Measurements from ENCODE around the gene EPS8.
"Not testable (repeated sequence)": the region's sequence is repeated elsewhere in the genome, so short reads cannot be mapped to it uniquely, and the experiment has no call there.

Gene EPS8

GRCh38 chr12:15796493-15797141 lies 7.4 kb upstream of the EPS8 start:
- no peak for ATAC-seq

DNA sequence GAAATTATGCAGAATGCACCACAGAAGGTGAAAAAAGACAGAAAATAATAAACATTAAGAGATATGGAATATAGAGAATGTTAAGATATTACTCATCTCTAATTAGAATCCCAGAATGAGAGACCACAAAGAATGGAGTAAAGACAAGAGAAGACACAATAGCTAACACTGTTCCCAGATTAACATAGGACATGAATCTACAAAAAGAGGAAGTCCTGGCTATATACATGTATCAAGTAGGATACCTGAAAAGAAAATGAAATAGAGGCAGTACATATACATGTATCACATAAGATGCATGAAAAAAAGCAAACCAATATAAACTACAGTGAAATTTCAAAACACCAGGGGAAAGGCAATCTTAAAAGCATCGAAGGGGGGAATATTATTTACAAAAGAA lies 5.6 kb upstream of the EPS8 start:
- no peak for ATAC-seq

GRCh38 chr12:15794196-15794595 lies 5.0 kb upstream of the EPS8 start:
- no peak for ATAC-seq

- ATAC-seq: peak; percentile 14 to 16
These were observed 662 bp downstream of the EPS8 start for GRCh38 chr12:15788233-15789219.

- no peak for ATAC-seq
These were observed 1.4 kb downstream of the EPS8 start for GRCh38 chr12:15787778-15788177.

- ATAC-seq: no peak
These were observed 2.4 kb downstream of the EPS8 start for GRCh38 chr12:15786772-15787171.

DNA sequence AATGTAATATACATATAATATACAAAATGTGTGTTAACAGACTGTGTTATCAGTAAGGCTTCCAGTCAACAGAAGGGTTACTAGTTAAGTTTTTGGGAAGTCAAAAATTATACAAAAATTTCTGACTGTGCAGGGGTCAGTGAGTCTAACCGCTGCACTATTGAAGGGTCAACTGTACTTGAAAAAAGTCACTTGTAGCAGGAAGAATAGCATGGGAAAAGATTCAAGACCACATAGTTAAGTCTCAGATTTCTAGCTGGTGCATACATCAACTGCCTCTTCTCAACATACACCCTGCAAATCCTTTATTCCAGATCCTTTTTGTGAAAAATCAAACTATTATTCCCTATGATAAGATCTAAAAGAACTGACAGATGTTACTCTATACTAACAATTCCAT lies 5.9 kb downstream of the EPS8 start:
- ATAC-seq: no peak

- no peak for ATAC-seq
These were observed 6.5 kb downstream of the EPS8 start for GRCh38 chr12:15782667-15783066.

- ATAC-seq: no peak
These were observed 9.3 kb downstream of the EPS8 start for GRCh38 chr12:15779925-15780324.

DNA sequence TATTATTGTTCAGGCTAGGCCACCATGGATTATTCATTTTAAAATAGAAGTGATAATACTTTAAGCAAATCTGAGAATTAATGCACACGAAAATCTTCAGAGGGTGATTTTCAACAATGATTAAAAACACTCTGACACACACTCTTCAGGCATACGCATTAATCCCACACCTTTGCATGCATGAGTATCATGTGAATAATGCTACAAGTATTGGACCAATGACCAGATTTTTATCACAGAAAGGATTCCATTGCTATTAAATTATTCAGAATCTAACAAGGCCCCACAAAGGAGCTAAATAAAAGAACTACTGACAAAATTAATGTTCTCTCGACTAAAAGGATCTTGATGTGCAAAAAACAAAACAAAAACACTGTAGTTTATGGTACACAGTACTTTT lies 11.1 kb downstream of the EPS8 start:
- no peak for ATAC-seq

- no peak for ATAC-seq
These were observed 11.7 kb downstream of the EPS8 start for GRCh38 chr12:15777355-15778012.

DNA sequence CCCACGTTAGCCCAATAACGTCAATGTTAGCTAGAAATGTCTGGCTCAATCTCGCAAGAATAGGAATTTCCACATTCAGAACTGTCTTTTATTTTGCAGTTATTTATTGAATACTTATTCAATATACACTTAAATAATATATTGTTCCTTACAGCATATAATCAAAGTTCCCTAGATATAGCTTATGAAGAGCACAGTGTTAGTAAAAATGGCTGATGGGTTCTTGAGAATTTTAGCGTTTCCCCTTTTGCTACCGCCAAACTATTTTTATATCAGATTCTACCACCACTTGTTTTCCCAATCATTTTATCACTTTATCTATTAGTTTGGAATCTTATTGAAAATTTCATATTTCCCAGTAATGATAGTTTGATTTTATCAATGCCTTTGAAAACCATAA lies 12.7 kb downstream of the EPS8 start:
- ATAC-seq: no peak

DNA sequence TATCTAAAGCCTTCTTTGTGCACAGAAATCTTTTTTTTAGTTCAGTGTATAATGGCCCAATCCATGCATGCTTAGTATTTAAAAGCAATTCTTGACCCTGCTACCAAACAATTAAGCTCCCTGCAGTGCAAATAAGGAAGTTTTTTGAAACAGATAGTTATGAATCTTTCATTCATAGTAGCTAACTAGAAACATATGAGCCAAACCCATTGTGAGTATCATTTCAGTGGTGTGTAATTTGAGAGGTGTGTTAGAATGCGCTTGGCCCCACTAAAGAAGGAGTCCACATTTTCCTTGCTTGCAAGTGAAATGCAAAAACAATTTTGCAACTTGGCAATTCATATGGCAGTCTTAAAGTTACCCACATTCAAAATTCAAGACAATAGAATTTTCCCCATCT lies 14.4 kb downstream of the EPS8 start:
- ATAC-seq: no peak

DNA sequence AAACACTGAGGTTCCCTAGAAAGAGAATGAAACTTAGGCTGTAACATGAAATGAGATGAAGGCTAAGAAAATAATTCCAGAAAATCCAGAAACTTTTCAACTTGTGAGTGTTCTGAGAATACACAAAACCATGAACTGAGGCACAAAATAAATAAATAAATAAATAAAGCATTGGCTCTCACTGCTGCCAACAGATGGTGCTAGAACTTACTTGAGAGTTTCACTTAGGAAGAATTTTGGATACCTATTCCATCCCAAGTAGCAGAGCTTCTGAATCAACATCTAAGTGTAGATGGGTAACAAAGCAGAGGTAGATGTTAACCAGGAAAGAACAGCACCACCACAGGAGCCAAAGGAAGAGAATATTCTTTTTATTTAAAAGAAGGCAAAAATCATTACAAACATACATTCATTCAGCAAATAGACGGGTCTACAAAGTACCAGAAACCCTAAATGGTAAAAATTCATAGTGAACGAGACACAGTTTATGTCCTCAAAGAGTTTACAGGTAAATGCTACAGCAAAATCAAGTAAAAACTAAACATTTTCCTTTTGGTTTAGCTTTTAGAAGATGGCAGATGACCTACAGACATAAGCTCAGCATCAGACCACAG lies 16.7 kb downstream of the EPS8 start:
- no peak for ATAC-seq

DNA sequence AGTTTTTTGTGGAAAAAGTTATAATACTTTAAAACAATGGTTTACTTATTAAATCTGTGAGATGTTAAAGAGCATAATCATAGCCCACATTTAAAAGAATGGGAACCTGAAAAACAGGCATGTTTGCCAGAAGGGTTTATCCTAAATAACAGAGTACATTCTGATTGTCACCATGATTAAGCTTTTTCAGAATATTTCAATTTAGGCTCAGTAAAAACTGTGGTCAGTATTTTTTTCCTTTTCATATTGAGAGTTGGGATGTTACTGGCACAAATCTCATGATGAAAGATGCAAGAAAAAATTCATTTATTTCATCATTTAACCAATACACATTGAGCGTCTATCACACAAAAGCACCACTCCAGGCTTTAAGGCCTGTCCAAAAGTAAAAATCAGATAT lies 18.6 kb downstream of the EPS8 start:
- ATAC-seq: no peak

DNA sequence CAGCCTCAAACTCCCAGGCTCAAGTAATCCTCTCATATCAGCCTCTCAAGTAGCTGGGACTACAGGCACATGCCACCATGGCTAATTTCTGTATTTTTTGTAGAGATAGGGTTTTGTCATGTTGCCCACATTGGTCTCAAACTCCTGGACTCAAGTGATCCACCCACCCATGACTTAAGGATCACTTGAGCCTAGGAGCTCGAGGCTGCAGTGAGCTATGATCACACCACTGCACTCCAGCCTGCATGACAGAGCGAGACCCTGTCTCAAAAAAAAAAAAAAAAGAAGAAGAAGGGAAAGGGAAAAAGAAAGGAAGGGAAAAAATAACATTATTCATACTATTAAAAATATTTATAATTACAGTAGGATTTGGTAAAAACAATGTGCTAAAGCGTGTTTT lies 19.2 kb downstream of the EPS8 start:
- no peak for ATAC-seq

DNA sequence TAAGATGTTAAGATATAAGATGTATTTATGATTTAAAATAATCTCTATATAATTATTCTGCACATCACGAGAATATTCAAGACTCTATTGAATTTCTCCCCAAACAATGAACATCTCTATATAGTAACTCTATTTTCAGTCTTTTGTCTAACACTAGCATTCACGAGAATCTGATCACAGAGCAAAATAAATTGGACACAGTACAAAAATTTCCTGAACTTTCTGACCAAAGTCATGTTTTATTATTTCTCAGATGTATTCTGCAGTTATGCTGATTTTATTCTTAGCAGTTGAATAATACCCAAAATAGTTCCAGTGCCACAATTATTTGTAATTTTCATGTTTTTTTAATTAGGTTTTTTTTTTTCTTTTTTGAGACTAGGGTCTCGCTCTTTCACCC lies 19.6 kb downstream of the EPS8 start:
- no peak for ATAC-seq

GRCh38 chr12:15767301-15767700 lies 21.9 kb downstream of the EPS8 start:
- no peak for ATAC-seq

- ATAC-seq: no peak
These were observed 25.9 kb downstream of the EPS8 start for GRCh38 chr12:15763328-15763727.

DNA sequence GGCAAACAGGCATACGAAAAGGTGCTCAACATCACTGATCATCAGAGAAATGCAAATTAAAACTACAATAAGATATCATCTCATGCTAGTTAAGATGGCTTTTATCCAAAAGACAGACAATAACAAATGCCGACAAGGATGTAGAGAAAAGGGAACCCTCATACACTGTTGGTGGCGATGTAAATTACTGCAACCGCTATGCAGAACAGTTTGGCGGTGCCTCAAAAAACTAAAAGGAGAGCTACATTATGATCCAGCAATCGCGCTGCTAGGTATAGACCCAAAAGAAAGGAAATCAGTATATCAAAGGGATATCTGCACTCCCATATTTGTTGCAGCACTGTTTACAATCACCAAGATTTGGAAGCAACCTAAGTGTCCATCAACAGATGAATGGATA lies 27.0 kb downstream of the EPS8 start:
- ATAC-seq: not testable (repeated sequence)

- peak; percentile 46 to 75 for ATAC-seq
These were observed 31.5 kb downstream of the EPS8 start for GRCh38 chr12:15757553-15758255.

DNA sequence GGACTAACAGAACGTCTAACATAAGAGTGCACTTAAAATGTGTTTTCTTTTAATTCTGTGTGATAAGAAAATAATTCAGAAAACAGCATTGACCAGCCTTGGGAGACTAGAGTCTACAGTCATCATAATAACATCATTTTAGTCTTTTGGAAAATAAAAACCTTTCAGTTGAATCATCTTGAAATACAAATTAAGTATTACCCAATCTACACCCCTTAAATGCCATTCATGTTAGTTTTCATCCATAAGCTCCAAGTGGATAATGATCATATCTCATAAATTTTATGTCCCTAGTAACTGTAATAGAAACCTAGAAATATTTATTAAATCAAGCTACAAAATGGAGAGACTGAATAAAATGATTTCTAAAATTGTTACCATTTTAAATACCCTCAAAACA lies 32.4 kb downstream of the EPS8 start:
- no peak for ATAC-seq

GRCh38 chr12:15754233-15754632 lies 35.0 kb downstream of the EPS8 start:
- ATAC-seq: no peak

All from activated CD4-positive, CD25-positive, alpha-beta regulatory T cell treated with anti-CD3 and anti-CD28 coated beads, Interleukin-2, amount 50 U/mL, for 24 hours (primary cell).